Sigmoid colon (tissue), 4 donors: Measurements from ENCODE around the gene SPHK2.

Experiments used
- CTCF ChIP-seq, 4 experiments: fragments of 450-650 bp in 3 of 4; fragments of 200-600 bp in 1 of 4; IDR thresholded peaks; one replicate each; pipeline ENCODE4 v1.5.1; 2016 to 2019; ENCODE audit warnings: antibody characterized with exemption in 4 of 4, mild to moderate bottlenecking in 3 of 4, moderate library complexity in 2 of 4
- EP300 ChIP-seq, 4 donors: sonication (generic); formaldehyde crosslinking; IDR thresholded peaks; one replicate each; pipeline ENCODE4 v1.6.1; 2017; ENCODE audit warnings: antibody characterized with exemption in 4 of 4
- POLR2A ChIP-seq, 2 donors: fragments of 450-650 bp; IDR thresholded peaks; one replicate each; pipeline ENCODE4 v1.6.1; 2016; ENCODE audit warnings: antibody characterized with exemption in 2 of 2, mild to moderate bottlenecking in 2 of 2, moderate library complexity in 2 of 2
- POLR2AphosphoS5 ChIP-seq, 4 donors: sonication (generic); formaldehyde crosslinking; IDR thresholded peaks; one replicate each; pipeline ENCODE4 v1.6.1; 2017; ENCODE audit warnings: antibody characterized with exemption in 4 of 4

GRCh38 chr19:48651683-48652048, 32.4 kb downstream of the SPHK2 start:
- no peak for TF ChIP-seq EP300 (IDR thresholded peaks at IDR 0.05)
- no peak for TF ChIP-seq CTCF (IDR thresholded peaks at IDR 0.05)
- TF ChIP-seq POLR2A (IDR thresholded peaks at IDR 0.05): no peak
- no peak for TF ChIP-seq POLR2AphosphoS5 (IDR thresholded peaks at IDR 0.05)
